Left ventricle myocardium inferior (tissue), 1 donor: ENCODE data around the gene OGT. TPM values are rescaled to one million over a fixed set of nuclear protein-coding genes. Genes with fewer than 3 reads are reported as not detected.

Source experiments
- DNase-seq: peaks from one replicate; pipeline ENCODE4 v3.0.0-alpha.2; 2020
- H3K27ac ChIP-seq: fragments of 200-600 bp; replicated peaks from 2 replicates; pipeline ENCODE4 v1.8.0; 2021
- H3K27me3 ChIP-seq: fragments of 200-600 bp; 2 replicates; pipeline ENCODE4 v1.8.0; 2021; ENCODE audit warnings: low read depth
- H3K36me3 ChIP-seq: fragments of 200-600 bp; 2 replicates; pipeline ENCODE4 v1.8.0; 2021
- H3K4me1 ChIP-seq: fragments of 200-600 bp; 2 replicates; pipeline ENCODE4 v1.8.0; 2021
- H3K4me3 ChIP-seq: fragments of 200-600 bp; 2 replicates; pipeline ENCODE4 v1.8.0; 2021; ENCODE audit warnings: mild to moderate bottlenecking, moderate library complexity
- H3K9me3 ChIP-seq: fragments of 200-600 bp; replicated peaks from 2 replicates; pipeline ENCODE4 v1.8.0; 2021
- CTCF ChIP-seq: fragments of 200-600 bp; IDR thresholded peaks from 2 replicates; pipeline ENCODE4 v1.8.0; 2021; ENCODE audit warnings: antibody characterized with exemption, mild to moderate bottlenecking, borderline replicate concordance
- intact Hi-C: fragments of 100-400 bp; cut with micrococcal nuclease; formaldehyde crosslinking; loops from one replicate; pipeline ENCODE4 v1.11.0; 2022
- total RNA-seq: library from RNA; stranded (reverse); fragmentation: NEBNext Ultra II Directional; extraction: Animal tissue kit (Norgen Biotek cat#: 25700); gene quantifications from one replicate; pipeline ENCODE4 v1.2.1, GENCODE V29; 2021
- donor health status: DM: no; HTN: yes; CAD: no; lungs with severe emphysema.

The OGT gene
- total RNA-seq, 1 donor from 2014 or later = 83.8 TPM

- intact Hi-C loops = no loop called here
- DNase-seq = no peak
- H3K27ac ChIP-seq = peak overlapping the region; percentile 81
- H3K27me3 ChIP-seq = no peaks in the 10 kb centered on the region
- no peaks in the 10 kb centered on the region for H3K9me3 ChIP-seq
- no peaks in the 10 kb centered on the region for H3K36me3 ChIP-seq
- no peak overlapping the region for H3K4me3 ChIP-seq
- TF ChIP-seq CTCF = no peak
- H3K4me1 ChIP-seq = peaks cover 18% of the 10 kb centered on the region
Observed at GRCh38 chrX:71621603-71622002, 88.7 kb downstream of the OGT start.

- Histone ChIP-seq H3K4me1 (peaks cover 18% of the 10 kb centered on the region), H3K4me3 (no peak overlapping the region), H3K9me3 (no peaks in the 10 kb centered on the region), H3K36me3 (no peaks in the 10 kb centered on the region), H3K27ac (peak overlapping the region; percentile 81), H3K27me3 (no peaks in the 10 kb centered on the region)
- intact Hi-C loops = no loop called here
- no peak for DNase-seq
- no peak for TF ChIP-seq CTCF
Observed at GRCh38 chrX:71622032-71622575, 89.2 kb downstream of the OGT start.

- intact Hi-C loops = no loop called here
- H3K4me3 ChIP-seq = no peak overlapping the region
- no peaks in the 10 kb centered on the region for H3K27me3 ChIP-seq
- H3K36me3 ChIP-seq = no peaks in the 10 kb centered on the region
- peak overlapping the region; percentile 81 for H3K27ac ChIP-seq
- no peaks in the 10 kb centered on the region for H3K9me3 ChIP-seq
- TF ChIP-seq CTCF = peak; percentile 46
- DNase-seq = peak; percentile 77
- H3K4me1 ChIP-seq = peaks cover 18% of the 10 kb centered on the region
Observed at GRCh38 chrX:71622576-71623450, 89.9 kb downstream of the OGT start.

- H3K36me3 ChIP-seq = no peaks in the 10 kb centered on the region
- no peak for DNase-seq
- no peak overlapping the region for H3K4me3 ChIP-seq
- H3K27me3 ChIP-seq = no peaks in the 10 kb centered on the region
- no peak overlapping the region for H3K27ac ChIP-seq
- no peaks in the 10 kb centered on the region for H3K9me3 ChIP-seq
- no peak for TF ChIP-seq CTCF
- intact Hi-C loops = no loop called here
- H3K4me1 ChIP-seq = peaks cover 18% of the 10 kb centered on the region
Observed at GRCh38 chrX:71623714-71624113, 90.8 kb downstream of the OGT start.

GRCh38 chrX:71625471-71625870 lies 92.6 kb downstream of the OGT start:
- TF ChIP-seq CTCF = no peak
- Histone ChIP-seq H3K9me3 (no peaks in the 10 kb centered on the region), H3K4me3 (no peak overlapping the region), H3K27ac (no peak overlapping the region), H3K4me1 (peaks cover 18% of the 10 kb centered on the region), H3K27me3 (no peaks in the 10 kb centered on the region), H3K36me3 (no peaks in the 10 kb centered on the region)
- DNase-seq = no peak
- intact Hi-C loops = no loop called here

Other genes starting within 250 kb of the OGT start
- 99.2 TPM for gene NONO, start 249.5 kb upstream of the OGT start, total RNA-seq
- gene ITGB1BP2, start 231.4 kb upstream of the OGT start, total RNA-seq = 111 TPM
- gene TAF1, start 166.7 kb upstream of the OGT start, total RNA-seq = 15.9 TPM
- gene GCNA, start 45.3 kb downstream of the OGT start, total RNA-seq = 1.4 TPM
- not detected for gene CXCR3, start 85.4 kb downstream of the OGT start, total RNA-seq
- not detected for gene CXorf49, start 185.2 kb downstream of the OGT start, total RNA-seq
- not detected for gene CXorf49B, start 230.2 kb downstream of the OGT start, total RNA-seq